HepG2 (cell line): Measurements from ENCODE around the gene HIVEP2. TPM values are rescaled to one million over a fixed set of nuclear protein-coding genes. Genes with fewer than 3 reads are reported as not detected.

Experiments used
- ATAC-seq: fragments of 200-7000 bp; cut with Tn5 transposase; 3 replicates; pipeline ENCODE4 v1.9.1; 2020; ENCODE audit warnings: mild to moderate bottlenecking, moderate library complexity
- BruUV-seq: library from RNA; stranded (reverse); fragments of 400-500 nt; replicated peaks from 2 replicates; lab custom pipeline; 2021; lab: Mats Ljungman, UMichigan
- CTCF ChIA-PET: fragments of 300-600 bp; formaldehyde crosslinking; extraction: SDS; loops from one replicate; lab custom pipeline; 2021; ENCODE audit warnings: low total read pairs, inconsistent platforms, low intra/inter-chr PET ratio; lab: Yijun Ruan, JAX
- POLR2A ChIA-PET: fragments of 350-600 bp; sonication (Branson Sonifier 250); formaldehyde crosslinking; loops from one replicate; lab custom pipeline; 2020; ENCODE audit warnings: antibody characterized with exemption, inconsistent platforms; lab: Yijun Ruan, JAX
- DNase-seq: peaks from one replicate; pipeline ENCODE4 v3.0.0-alpha.2; 2015; ENCODE audit warnings: low spot score
- FAIRE-seq: peaks from 3 replicates; lab custom pipeline; 2011; peaks lifted over from hg19 to GRCh38; lab: Jason Lieb, UNC
- H2AFZ ChIP-seq: one replicate; pipeline ENCODE4 v1.6.1; 2011; ENCODE audit warnings: low read length, inconsistent platforms
- H3K27ac ChIP-seq: fragments of 300-600 bp; 3 replicates; pipeline ENCODE4 v1.8.0; 2011; ENCODE audit warnings: mixed run types, mild to moderate bottlenecking, mixed read lengths, low read length, inconsistent platforms; ENCODE audit not compliant: insufficient read depth; ENCODE audit errors: extremely low read length
- H3K27me3 ChIP-seq, 2 experiments: fragments of 200-600 bp in 1 of 2; 2 replicates in 1 of 2; 3 replicates in 1 of 2; pipeline versions ENCODE4 v1.6.0 to v1.8.0; 2011; ENCODE audit warnings: low read length in 2 of 2, mild to moderate bottlenecking in 2 of 2, moderate library complexity in 2 of 2, inconsistent platforms in 1 of 2; ENCODE audit not compliant: insufficient read depth in 2 of 2, control insufficient read depth in 1 of 2
- H3K36me3 ChIP-seq, 2 experiments: fragments of 200-600 bp in 1 of 2; replicated peaks in 1 of 2; 2 replicates in 1 of 2; 3 replicates in 1 of 2; pipeline versions ENCODE4 v1.5.1 to v1.8.0; 2011; ENCODE audit warnings: low read length in 2 of 2, inconsistent platforms in 1 of 2; ENCODE audit not compliant: insufficient read depth in 2 of 2, control insufficient read depth in 1 of 2
- H3K4me1 ChIP-seq: 2 replicates; pipeline ENCODE4 v1.5.1; 2012; ENCODE audit warnings: low read length, inconsistent platforms; ENCODE audit not compliant: insufficient read depth
- H3K4me2 ChIP-seq: 2 replicates; pipeline ENCODE4 v1.6.0; 2011; ENCODE audit warnings: low read depth, low read length, inconsistent platforms
- H3K4me3 ChIP-seq, 3 experiments: fragments of 200-600 bp in 1 of 3; sonication (generic), shearing (Covaris generic) in 1 of 3; replicated peaks in 1 of 3; 2 replicates each; pipeline ENCODE4 v1.5.1; 2011 to 2016; ENCODE audit warnings: low read length in 3 of 3, inconsistent platforms in 2 of 3, low read depth in 2 of 3, mild to moderate bottlenecking in 2 of 3, control low read depth in 1 of 3, mixed read lengths in 1 of 3; ENCODE audit not compliant: insufficient read depth in 1 of 3
- H3K79me2 ChIP-seq: one replicate; pipeline ENCODE4 v1.6.1; 2011; ENCODE audit warnings: low read length, inconsistent platforms; ENCODE audit not compliant: insufficient read depth
- H3K9ac ChIP-seq: 2 replicates; pipeline ENCODE4 v1.6.0; 2011; ENCODE audit warnings: mild to moderate bottlenecking, low read depth, low read length, inconsistent platforms; ENCODE audit not compliant: insufficient read depth
- H3K9me3 ChIP-seq: 2 replicates; pipeline ENCODE4 v1.5.1; 2012; ENCODE audit warnings: mild to moderate bottlenecking, low read length
- H4K20me1 ChIP-seq: 2 replicates; pipeline ENCODE4 v1.6.0; 2011; ENCODE audit warnings: inconsistent platforms, mild to moderate bottlenecking, low read length, moderate library complexity; ENCODE audit not compliant: insufficient read depth
- CHD2 ChIP-seq: IDR thresholded peaks from 2 replicates; pipeline ENCODE4 v1.6.1; 2011; ENCODE audit warnings: low read depth, low read length, improper control_type of control experiment
- NAIF1 ChIP-seq: sonication (generic); formaldehyde crosslinking; IDR thresholded peaks from 2 replicates; pipeline ENCODE4 v1.5.0; 2020; ENCODE audit warnings: mild to moderate bottlenecking, missing genetic modification reagents, borderline replicate concordance
- PPARG ChIP-seq: conservative IDR thresholded peaks from 2 replicates; pipeline ENCODE4 v1.6.1; 2016; ENCODE audit warnings: missing biosample characterization, missing genetic modification reagents
- RXRB ChIP-seq: IDR thresholded peaks from 2 replicates; pipeline ENCODE4 v1.6.1; 2016; ENCODE audit warnings: borderline replicate concordance, missing genetic modification reagents, missing compliant biosample characterization
- SIN3B ChIP-seq: fragments of 150-350 bp; IDR thresholded peaks from 2 replicates; pipeline ENCODE4 v1.6.1; 2014; ENCODE audit warnings: low read length
- TSC22D2 ChIP-seq: sonication (generic); formaldehyde crosslinking; IDR thresholded peaks from 2 replicates; pipeline ENCODE4 v1.5.1; 2020; ENCODE audit warnings: missing genetic modification reagents, mild to moderate bottlenecking, borderline replicate concordance
- ZNF296 ChIP-seq: sonication (generic); formaldehyde crosslinking; conservative IDR thresholded peaks from 2 replicates; pipeline ENCODE4 v1.5.0; 2020; ENCODE audit warnings: mild to moderate bottlenecking, missing genetic modification reagents
- ZNF333 ChIP-seq: sonication (generic); formaldehyde crosslinking; IDR thresholded peaks from 2 replicates; pipeline ENCODE4 v1.4.0; 2020; ENCODE audit warnings: mild to moderate bottlenecking, missing genetic modification reagents, borderline replicate concordance
- ZNF562 ChIP-seq: sonication (generic); formaldehyde crosslinking; IDR thresholded peaks from 2 replicates; pipeline ENCODE4 v1.8.0; 2022; ENCODE audit warnings: missing genetic modification reagents, borderline replicate concordance
- ZNF781 ChIP-seq: sonication (generic); formaldehyde crosslinking; IDR thresholded peaks from 2 replicates; pipeline ENCODE4 v1.5.1; 2020; ENCODE audit warnings: borderline replicate concordance, mild to moderate bottlenecking, missing genetic modification reagents; ENCODE audit errors: not compliant biosample characterization
- ZNF788 ChIP-seq: sonication (generic); formaldehyde crosslinking; IDR thresholded peaks from 2 replicates; pipeline ENCODE4 v1.5.0; 2020; ENCODE audit warnings: mild to moderate bottlenecking, missing genetic modification reagents, borderline replicate concordance
- ZSCAN25 ChIP-seq: sonication (generic); formaldehyde crosslinking; IDR thresholded peaks from 2 replicates; pipeline ENCODE4 v1.8.0; 2022; ENCODE audit warnings: mild to moderate bottlenecking, missing genetic modification reagents
- WGBS: methylation state at CpG from one replicate; pipeline ENCODE4 v1.1.6; 2017; ENCODE audit warnings: low lambda C conversion rate; 5-methylcytosine and 5-hydroxymethylcytosine counted together
- in situ Hi-C: cut with HindIII; loops from 2 replicates; pipeline ENCODE4 v1.10.0; 2017; ENCODE audit warnings: low pct_unique_long_range_greater_than_20kb; ENCODE audit not compliant: extremely low pct_ligation_motif_present
- intact Hi-C: fragments of 100-400 bp; cut with micrococcal nuclease; formaldehyde crosslinking; loops from one replicate; pipeline ENCODE4 v1.10.0; 2022; ENCODE audit not compliant: unreplicated experiment
- polyA plus RNA-seq, 8 experiments: library from polyadenylated mRNA; depleted of rRNA in 3 of 8; stranded (reverse) in 7 of 8; unstranded in 1 of 8; fragments of >200 nt; fragmentation: Illumina TruSeq in 4 of 8; extraction: Trizol in 4 of 8; gene quantifications; 2 replicates each; pipeline versions ENCODE4 v1.2.1 to v1.2.3, GENCODE V29; 2011 to 2016; ENCODE audit warnings: low read depth in 4 of 8, missing spikeins in 1 of 8, mixed read lengths in 1 of 8; ENCODE audit not compliant: insufficient read depth in 1 of 8
- total RNA-seq, 5 experiments: library from RNA; depleted of rRNA; stranded (reverse); fragments of >200 nt; fragmentation: Illumina TruSeq; extraction: Trizol; gene quantifications; 2 replicates each; pipeline ENCODE4 v1.2.3, GENCODE V29; 2016; ENCODE audit warnings: low read depth in 1 of 5
- TF ChIP-seq, protein P1 (sequence below): sonication (generic); formaldehyde crosslinking; IDR thresholded peaks from 2 replicates; pipeline ENCODE4 v1.4.0; 2020; ENCODE audit warnings: low read depth, mild to moderate bottlenecking, missing genetic modification reagents
- TF ChIP-seq, protein P2 (sequence below): sonication (generic); formaldehyde crosslinking; IDR thresholded peaks from 2 replicates; pipeline ENCODE4 v1.5.1; 2020; ENCODE audit warnings: mild to moderate bottlenecking, missing genetic modification reagents
- TF ChIP-seq, protein P3 (sequence below): sonication (generic); formaldehyde crosslinking; IDR thresholded peaks from 2 replicates; pipeline ENCODE4 v1.4.0; 2020; ENCODE audit warnings: mild to moderate bottlenecking, missing genetic modification reagents

Gene HIVEP2
- total and polyA plus RNA-seq, 2 of the 13 experiments (the other 11 are each of a cell fraction or from before 2014, with no cell fraction given) = 3.4 to 12.9 TPM

DNA sequence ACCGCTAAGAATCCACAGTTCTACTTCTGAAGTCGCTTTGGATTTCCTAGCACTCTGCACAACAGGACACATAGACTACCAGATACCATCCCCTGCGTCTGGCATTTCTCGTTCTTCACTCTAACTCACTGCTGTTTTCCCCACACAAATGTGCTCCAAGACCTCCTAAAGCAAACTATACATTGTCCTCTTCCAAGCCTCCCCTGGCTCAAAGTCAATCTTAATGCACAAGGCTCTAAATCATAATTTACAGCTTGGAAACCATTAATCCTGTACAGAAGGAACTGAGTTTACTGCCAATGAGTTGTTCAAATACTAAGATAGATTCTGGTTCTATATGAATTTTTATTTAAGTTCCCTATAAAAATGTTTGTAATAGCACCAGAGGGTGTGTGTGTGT, 128.5 kb downstream of the HIVEP2 start:
- intact Hi-C loops = no loop called here
- POLR2A ChIA-PET = no interaction called here
- CTCF ChIA-PET = no interaction called here

DNA sequence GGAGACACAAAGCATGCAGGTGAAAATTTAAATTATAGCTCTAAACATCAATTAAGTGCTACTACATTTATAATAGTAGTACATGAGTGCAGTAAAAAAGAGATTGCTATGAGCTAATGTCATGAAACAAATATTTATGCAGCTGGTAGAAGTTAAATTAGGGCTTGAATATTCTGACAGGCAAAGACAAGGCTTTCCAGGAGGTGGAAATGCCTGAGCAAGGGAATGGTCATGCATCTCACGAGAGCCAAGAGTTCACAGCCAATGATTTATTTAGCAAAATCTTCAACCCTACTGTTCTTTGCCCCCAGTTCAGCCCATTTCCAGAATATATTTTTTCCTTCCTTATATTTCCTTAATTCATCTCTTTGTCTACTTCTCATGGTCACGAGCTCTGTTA, 128.9 kb downstream of the HIVEP2 start:
- Histone ChIP-seq H2AFZ (no peak overlapping the region), H3K4me3 (no peak overlapping the region), H3K9me3 (no peaks in the 10 kb centered on the region), H3K36me3 (no peaks in the 10 kb centered on the region), H4K20me1 (no peaks in the 10 kb centered on the region), H3K4me2 (no peak overlapping the region), H3K27ac (no peak overlapping the region), H3K27me3 (no peaks in the 10 kb centered on the region), H3K4me1 (peaks cover 21% of the 10 kb centered on the region), H3K79me2 (no peaks in the 10 kb centered on the region), H3K9ac (no peak overlapping the region)
- ChIA-PET POLR2A (no interaction called here), CTCF (no interaction called here)
- no TSS peak for BruUV-seq
- FAIRE-seq (no peak), ATAC-seq (no peak), DNase-seq (no peak)
- intact Hi-C loops = no loop called here
- 64% methylated on average over 2 of the region's 2 CpGs for WGBS
- in situ Hi-C loops = no loop called here
- TF ChIP-seq CHD2 (no peak), ZSCAN25 (no peak), PPARG (CRISPR knock-in tag) (no peak), SIN3B (no peak), ZNF788 (no peak), ZNF333 (CRISPR knock-in tag) (no peak), ZNF562 (CRISPR knock-in tag) (no peak), ZNF781 (CRISPR knock-in tag) (no peak), NAIF1 (no peak), ZNF296 (CRISPR knock-in tag) (no peak)
- TF ChIP-seq, protein P1, sequence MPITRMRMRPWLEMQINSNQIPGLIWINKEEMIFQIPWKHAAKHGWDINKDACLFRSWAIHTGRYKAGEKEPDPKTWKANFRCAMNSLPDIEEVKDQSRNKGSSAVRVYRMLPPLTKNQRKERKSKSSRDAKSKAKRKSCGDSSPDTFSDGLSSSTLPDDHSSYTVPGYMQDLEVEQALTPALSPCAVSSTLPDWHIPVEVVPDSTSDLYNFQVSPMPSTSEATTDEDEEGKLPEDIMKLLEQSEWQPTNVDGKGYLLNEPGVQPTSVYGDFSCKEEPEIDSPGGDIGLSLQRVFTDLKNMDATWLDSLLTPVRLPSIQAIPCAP (CRISPR knock-in tag) = no peak
- TF ChIP-seq, protein P2, sequence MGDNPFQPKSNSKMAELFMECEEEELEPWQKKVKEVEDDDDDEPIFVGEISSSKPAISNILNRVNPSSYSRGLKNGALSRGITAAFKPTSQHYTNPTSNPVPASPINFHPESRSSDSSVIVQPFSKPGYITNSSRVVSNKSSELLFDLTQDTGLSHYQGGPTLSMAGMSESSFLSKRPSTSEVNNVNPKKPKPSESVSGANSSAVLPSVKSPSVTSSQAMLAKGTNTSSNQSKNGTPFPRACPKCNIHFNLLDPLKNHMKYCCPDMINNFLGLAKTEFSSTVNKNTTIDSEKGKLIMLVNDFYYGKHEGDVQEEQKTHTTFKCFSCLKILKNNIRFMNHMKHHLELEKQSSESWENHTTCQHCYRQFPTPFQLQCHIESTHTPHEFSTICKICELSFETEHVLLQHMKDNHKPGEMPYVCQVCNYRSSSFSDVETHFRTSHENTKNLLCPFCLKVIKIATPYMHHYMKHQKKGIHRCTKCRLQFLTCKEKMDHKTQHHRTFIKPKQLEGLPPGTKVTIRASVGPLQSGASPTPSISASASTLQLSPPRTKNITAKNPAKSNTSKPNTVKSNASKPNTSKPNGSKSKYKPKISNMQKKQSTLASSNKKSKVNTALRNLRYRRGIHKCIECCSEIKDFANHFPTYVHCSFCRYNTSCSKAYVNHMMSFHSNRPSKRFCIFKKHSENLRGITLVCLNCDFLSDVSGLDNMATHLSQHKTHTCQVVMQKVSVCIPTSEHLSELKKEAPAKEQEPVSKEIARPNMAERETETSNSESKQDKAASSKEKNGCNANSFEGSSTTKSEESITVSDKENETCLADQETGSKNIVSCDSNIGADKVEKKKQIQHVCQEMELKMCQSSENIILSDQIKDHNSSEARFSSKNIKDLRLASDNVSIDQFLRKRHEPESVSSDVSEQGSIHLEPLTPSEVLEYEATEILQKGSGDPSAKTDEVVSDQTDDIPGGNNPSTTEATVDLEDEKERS (CRISPR knock-in tag) = no peak
- TF ChIP-seq, protein P3, sequence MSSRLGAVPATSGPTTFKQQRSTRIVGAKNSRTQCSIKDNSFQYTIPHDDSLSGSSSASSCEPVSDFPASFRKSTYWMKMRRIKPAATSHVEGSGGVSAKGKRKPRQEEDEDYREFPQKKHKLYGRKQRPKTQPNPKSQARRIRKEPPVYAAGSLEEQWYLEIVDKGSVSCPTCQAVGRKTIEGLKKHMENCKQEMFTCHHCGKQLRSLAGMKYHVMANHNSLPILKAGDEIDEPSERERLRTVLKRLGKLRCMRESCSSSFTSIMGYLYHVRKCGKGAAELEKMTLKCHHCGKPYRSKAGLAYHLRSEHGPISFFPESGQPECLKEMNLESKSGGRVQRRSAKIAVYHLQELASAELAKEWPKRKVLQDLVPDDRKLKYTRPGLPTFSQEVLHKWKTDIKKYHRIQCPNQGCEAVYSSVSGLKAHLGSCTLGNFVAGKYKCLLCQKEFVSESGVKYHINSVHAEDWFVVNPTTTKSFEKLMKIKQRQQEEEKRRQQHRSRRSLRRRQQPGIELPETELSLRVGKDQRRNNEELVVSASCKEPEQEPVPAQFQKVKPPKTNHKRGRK = no peak

More for the DNA sequence above, 128.5 kb downstream of the HIVEP2 start:
- no peak for TF ChIP-seq TSC22D2 (CRISPR knock-in tag)
- no peak for TF ChIP-seq RXRB
- no TSS peak for BruUV-seq
- no peaks in the 10 kb centered on the region for H3K27me3 ChIP-seq
- 97% methylated on average over 4 of the region's 4 CpGs for WGBS
- no peaks in the 10 kb centered on the region for H3K36me3 ChIP-seq
- peaks cover 25% of the 10 kb centered on the region for H3K4me1 ChIP-seq
- H3K4me2 ChIP-seq = no peak overlapping the region
- FAIRE-seq (no peak), ATAC-seq (no peak), DNase-seq (no peak)
- no peak overlapping the region for H3K4me3 ChIP-seq
- in situ Hi-C loops = no loop called here
- no peaks in the 10 kb centered on the region for H3K79me2 ChIP-seq
- H3K9me3 ChIP-seq = no peaks in the 10 kb centered on the region
- H2AFZ ChIP-seq = no peak overlapping the region
- H3K27ac ChIP-seq = no peak overlapping the region
- H3K9ac ChIP-seq = no peak overlapping the region
- no peaks in the 10 kb centered on the region for H4K20me1 ChIP-seq
